22Rv1 (cell line): ENCODE results near the gene STRN4.

ENCODE experiments used
- CTCF ChIP-seq: fragments of 450-650 bp; IDR thresholded peaks from 2 replicates; pipeline ENCODE4 v1.5.1; 2017; ENCODE audit warnings: mild to moderate bottlenecking
- ZFX ChIP-seq: fragments of 450-650 bp; IDR thresholded peaks from 2 replicates; pipeline ENCODE4 v1.6.1; 2017; ENCODE audit warnings: antibody characterized with exemption, borderline replicate concordance

DNA sequence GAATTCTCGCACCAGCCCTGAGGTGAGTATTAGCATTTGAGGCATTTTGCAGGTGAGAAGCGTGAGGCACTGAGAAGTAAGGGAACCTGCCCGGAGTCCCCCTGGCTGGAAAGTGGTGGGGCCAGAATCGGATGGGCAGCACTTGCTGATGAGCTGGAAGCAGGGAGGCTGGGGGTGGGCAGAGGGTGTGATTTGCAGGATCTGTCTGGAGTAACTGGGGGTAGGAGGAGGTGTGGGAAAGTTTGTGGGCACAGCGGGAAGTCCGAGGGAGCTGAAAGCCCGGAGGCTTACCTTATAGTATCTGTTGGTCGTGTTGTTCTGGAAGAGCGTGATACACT lies 49.4 kb downstream of the STRN4 start:
- no peak for TF ChIP-seq CTCF
- no peak for TF ChIP-seq ZFX
